Vagina (tissue), 2 donors: ENCODE results near the gene FARP2.

Experiments
- CTCF ChIP-seq, 3 experiments: fragments of 450-650 bp in 2 of 3; fragments of 200-600 bp in 1 of 3; sonication (generic) in 1 of 3; IDR thresholded peaks; one replicate each; pipeline ENCODE4 v1.5.1; 2017 to 2019; ENCODE audit warnings: antibody characterized with exemption in 3 of 3, mild to moderate bottlenecking in 2 of 3, moderate library complexity in 2 of 3
- POLR2A ChIP-seq, 2 donors: fragments of 450-650 bp; IDR thresholded peaks; one replicate each; pipeline ENCODE4 v1.6.1; 2017; ENCODE audit warnings: antibody characterized with exemption in 2 of 2, mild to moderate bottlenecking in 2 of 2, moderate library complexity in 2 of 2
- POLR2AphosphoS5 ChIP-seq, 2 donors: sonication (generic); formaldehyde crosslinking; IDR thresholded peaks; one replicate each; pipeline ENCODE4 v1.9.0; 2017; ENCODE audit warnings: antibody characterized with exemption in 2 of 2, mild to moderate bottlenecking in 2 of 2, low read depth in 1 of 2; ENCODE audit not compliant: insufficient read depth in 1 of 2

DNA sequence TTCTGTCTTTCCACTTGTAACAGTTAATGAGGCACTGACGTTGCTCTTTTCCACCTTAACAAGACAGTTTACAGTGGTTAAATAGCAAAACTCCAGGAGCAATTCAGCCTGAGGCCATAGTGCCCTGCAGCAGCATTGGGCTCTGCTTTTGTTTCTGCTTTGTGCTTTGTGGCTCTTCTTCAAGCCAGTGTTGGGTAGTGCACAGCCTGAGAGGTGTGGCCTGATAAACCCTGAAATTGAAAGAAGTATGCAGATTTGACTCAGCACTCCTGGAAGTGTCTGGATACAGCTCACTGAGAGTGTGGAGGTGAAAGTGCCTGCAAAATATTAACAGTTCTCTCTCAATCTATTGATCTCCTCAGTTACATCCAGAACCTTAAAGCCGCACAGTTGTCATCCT is 89.3 kb downstream of the FARP2 start:
- TF ChIP-seq CTCF (IDR thresholded peaks at IDR 0.05) (no peak), POLR2A (IDR thresholded peaks at IDR 0.05) (no peak), POLR2AphosphoS5 (IDR thresholded peaks at IDR 0.05; ENCODE audit: insufficient read depth in 1 of 2, low read depth in 1 of 2) (no peak)
